ENCODE measurements around the gene GIPC2. TPM values are rescaled to one million over a fixed set of nuclear protein-coding genes. Genes with fewer than 3 reads are reported as not detected.
A peak's percentile ranks its signal among the peaks of the same experiment; 100 is the strongest.

Gene GIPC2
- total and polyA plus RNA-seq, 11 donors, result 0.99 to 4.0 (median 2.5) TPM

DNA sequence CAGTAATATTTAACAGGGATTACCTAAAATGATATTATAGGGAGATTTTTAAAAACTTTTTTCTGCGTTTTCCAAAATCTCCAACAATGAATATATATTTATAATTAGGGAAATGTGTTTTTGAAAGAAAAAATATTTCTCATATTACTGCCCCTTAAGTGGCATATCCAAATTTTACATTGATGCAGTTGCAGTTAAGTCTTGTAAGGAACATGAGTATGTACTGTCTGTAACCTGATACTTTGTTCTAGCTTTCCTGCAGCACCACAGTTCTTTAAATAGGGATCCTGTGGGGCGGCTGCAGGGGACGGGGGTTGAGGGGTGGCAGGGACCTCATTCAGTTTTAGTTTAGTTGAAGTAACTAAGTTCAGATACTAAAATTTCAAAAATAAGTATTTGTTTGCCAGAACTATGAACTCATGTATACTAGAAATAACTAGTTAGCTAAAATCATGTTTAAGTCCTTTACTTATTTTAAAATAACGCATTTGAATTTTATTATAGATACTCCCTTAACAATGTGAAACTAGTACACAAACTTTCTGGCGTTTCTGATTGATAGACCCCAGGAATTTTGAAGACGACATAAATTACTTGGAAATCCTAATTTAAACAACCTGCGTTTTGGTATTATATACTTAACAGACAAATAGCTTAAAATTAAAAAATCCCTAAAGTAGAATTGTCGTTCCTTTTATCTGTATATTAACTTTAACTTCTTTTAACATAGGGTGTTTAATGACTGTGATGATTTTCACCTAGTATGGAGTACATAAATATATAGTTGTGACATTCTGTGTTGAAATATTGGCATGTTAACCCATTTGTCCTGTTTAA is 41.7 kb upstream of the GIPC2 start:
- peaks cover 0 to 45% (median 14%) of the 10 kb centered on the region in 12 donors for H3K4me1 ChIP-seq
- H3K4me3 ChIP-seq, result peak overlapping the region; percentile 33 to 73 (median 64)
- H3K36me3 ChIP-seq, result no peaks in the 10 kb centered on the region
- intact Hi-C loops (cut with DNase I), result loop anchor here in 6 of 10 donors (2.0 to 10.0 kb wide), 2 partner anchors 25 to 111 kb away; partner anchors contain the start of gene FUBP1 (in 5 of the 6)
- H3K9me3 ChIP-seq, result no peaks in the 10 kb centered on the region
- H3K27ac ChIP-seq, result peak overlapping the region; percentile 89 to 96 (median 92)
- TF ChIP-seq, protein P1, sequence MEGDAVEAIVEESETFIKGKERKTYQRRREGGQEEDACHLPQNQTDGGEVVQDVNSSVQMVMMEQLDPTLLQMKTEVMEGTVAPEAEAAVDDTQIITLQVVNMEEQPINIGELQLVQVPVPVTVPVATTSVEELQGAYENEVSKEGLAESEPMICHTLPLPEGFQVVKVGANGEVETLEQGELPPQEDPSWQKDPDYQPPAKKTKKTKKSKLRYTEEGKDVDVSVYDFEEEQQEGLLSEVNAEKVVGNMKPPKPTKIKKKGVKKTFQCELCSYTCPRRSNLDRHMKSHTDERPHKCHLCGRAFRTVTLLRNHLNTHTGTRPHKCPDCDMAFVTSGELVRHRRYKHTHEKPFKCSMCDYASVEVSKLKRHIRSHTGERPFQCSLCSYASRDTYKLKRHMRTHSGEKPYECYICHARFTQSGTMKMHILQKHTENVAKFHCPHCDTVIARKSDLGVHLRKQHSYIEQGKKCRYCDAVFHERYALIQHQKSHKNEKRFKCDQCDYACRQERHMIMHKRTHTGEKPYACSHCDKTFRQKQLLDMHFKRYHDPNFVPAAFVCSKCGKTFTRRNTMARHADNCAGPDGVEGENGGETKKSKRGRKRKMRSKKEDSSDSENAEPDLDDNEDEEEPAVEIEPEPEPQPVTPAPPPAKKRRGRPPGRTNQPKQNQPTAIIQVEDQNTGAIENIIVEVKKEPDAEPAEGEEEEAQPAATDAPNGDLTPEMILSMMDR (IDR thresholded peaks at IDR 0.05), result no peak
- TF ChIP-seq POLR2A (IDR thresholded peaks at IDR 0.05), result no peak
- peak in 4 of 5 donors; percentile 50 to 64 (median 58) for DNase-seq
- ATAC-seq, result peak; percentile 80 to 85 (median 82)
- no peaks in the 10 kb centered on the region for H3K27me3 ChIP-seq
- 4 to 7% (median 4%) methylated on average over 8 of the region's 8 CpGs for WGBS, 4 donors

DNA sequence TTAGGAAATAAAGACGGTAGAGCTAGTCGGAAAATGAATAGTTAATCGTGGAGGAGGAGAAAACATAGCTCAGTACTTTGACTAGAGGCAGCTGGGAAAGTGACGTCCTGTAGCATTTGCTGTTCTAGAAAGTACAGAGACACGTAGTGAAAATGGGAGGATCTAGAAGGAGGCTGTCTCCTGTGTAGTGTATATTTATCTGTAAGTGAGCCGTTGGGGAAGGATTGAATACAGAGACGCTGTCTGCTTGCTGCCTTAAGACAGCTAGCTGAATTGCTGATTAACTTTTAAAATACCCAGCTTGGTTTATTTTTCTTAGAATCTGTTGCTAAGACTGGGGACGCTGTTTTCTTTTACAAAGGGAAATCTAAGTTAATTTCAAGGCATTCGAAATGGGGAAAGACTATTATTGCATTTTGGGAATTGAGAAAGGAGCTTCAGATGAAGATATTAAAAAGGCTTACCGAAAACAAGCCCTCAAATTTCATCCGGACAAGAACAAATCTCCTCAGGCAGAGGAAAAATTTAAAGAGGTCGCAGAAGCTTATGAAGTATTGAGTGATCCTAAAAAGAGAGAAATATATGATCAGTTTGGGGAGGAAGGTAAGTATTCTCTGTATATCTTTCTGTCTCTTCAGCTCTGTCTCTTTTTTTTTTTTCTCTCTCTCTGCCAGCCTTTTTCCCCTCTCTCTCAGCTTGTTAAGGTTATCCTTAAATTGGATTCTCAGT is 40.9 kb upstream of the GIPC2 start, which contains the start of gene DNAJB4:
Gene DNAJB4 (plus strand): TSS at position 221 of the 729 bp plus-strand sequence. CDS start 172 bp downstream, at position 393.
- H3K27ac ChIP-seq, result peak within 1 kb of the TSS; percentile 89 to 96 (median 92)
- TF ChIP-seq POLR2A (IDR thresholded peaks at IDR 0.05), result peak; percentile 98 to 99
- TF ChIP-seq, protein P1 (IDR thresholded peaks at IDR 0.05), result no peak
- H3K4me3 ChIP-seq, result peak within 1 kb of the TSS; percentile 33 to 73 (median 64)
- no peaks in the 10 kb centered on the region for H3K27me3 ChIP-seq
- DNase-seq, result peak in 4 of 5 donors; percentile 51 to 86 (median 81)
- H3K9me3 ChIP-seq, result no peaks in the 10 kb centered on the region
- 0 to 1% (median 0%) methylated on average over 12 of the region's 12 CpGs for WGBS, 4 donors
- peaks cover 0 to 52% (median 19%) of the 10 kb centered on the region in 12 donors for H3K4me1 ChIP-seq
- peak; percentile 99 to 100 (median 99) for ATAC-seq
- no peaks in the 10 kb centered on the region for H3K36me3 ChIP-seq
- intact Hi-C loops (cut with DNase I), result loop anchor here in 9 of 10 donors (1.0 to 10.0 kb wide), 5 partner anchors 26 to 110 kb away; partner anchors contain the start of genes FUBP1 (in 8 of the 9) and GIPC2 (in 3 of the 9)

- WGBS, 4 donors, result 0% methylated on average over 1 of the region's 1 CpG
- Histone ChIP-seq H3K27me3 (no peaks in the 10 kb centered on the region), H3K4me3 (peak overlapping the region; percentile 33 to 73 (median 64)), H3K36me3 (no peaks in the 10 kb centered on the region), H3K27ac (peak overlapping the region; percentile 89 to 96 (median 92)), H3K4me1 (peaks cover 0 to 57% (median 23%) of the 10 kb centered on the region in 12 donors), H3K9me3 (no peaks in the 10 kb centered on the region)
- DNase-seq (no peak), ATAC-seq (no peak)
- TF ChIP-seq, protein P1 (IDR thresholded peaks at IDR 0.05), result no peak
- no peak for TF ChIP-seq POLR2A (IDR thresholded peaks at IDR 0.05)
- intact Hi-C loops (cut with DNase I), result loop anchor here in 9 of 10 donors (1.0 to 10.0 kb wide), 5 partner anchors 26 to 109 kb away; partner anchors contain the start of genes FUBP1 (in 8 of the 9) and GIPC2 (in 3 of the 9)
These were observed 40.4 kb upstream of the GIPC2 start for GRCh38 chr1:78005448-78005722.

All from heart left ventricle (tissue), 16 donors.